ENCODE results near the gene C6. TPM values are rescaled to one million over a fixed set of nuclear protein-coding genes. Genes with fewer than 3 reads are reported as not detected.

Gene C6
- total and polyA plus RNA-seq, 9 of the 15 experiments (the other 6 are each of a cell fraction or from before 2014, with no cell fraction given) = 0.09 TPM; not detected in 8

DNA sequence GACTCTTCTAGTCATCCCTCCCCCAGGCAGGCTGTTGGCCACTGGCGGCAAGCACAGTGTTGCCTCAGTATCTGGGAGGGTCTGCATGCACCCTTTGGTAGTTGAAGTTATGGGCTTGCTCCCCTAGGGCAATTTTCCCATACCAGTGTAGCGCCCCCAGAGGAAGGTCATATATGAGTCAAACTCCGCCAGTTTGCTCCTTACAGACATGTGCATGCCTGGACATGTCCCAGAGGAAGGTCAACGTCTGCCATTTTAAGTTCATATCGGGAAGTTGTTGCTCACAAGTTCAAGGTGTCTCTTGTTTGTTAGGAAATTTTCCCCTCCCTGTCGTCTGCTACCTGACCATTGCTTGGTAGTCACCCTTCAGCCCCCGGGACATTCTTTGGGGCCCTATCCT is 90.9 kb downstream of the C6 start:
- in situ Hi-C loops (cut with MboI) (no loop called here), intact Hi-C loops (cut with micrococcal nuclease) (loop anchor here (2.0 kb wide), 1 partner anchor 218 kb away; no protein-coding TSS in a partner anchor)
- Histone ChIP-seq H3K4me1 (replicated peaks in 1 of 2; ENCODE audit: control insufficient read depth in 2 of 2, insufficient read depth in 2 of 2, low read length in 2 of 2) (no peaks in the 10 kb centered on the region), H3K9ac (ENCODE audit: insufficient read depth in 1 of 2, low read depth in 2 of 2, low read length in 2 of 2) (no peak overlapping the region), H2AFZ (ENCODE audit: low read depth, low read length) (peak overlapping the region; percentile 61), H3K4me2 (ENCODE audit: insufficient read depth, low read length) (no peak overlapping the region), H3K9me1 (ENCODE audit: control insufficient read depth, insufficient read depth, low read length) (no peaks in the 10 kb centered on the region), H3K36me3 (ENCODE audit: control insufficient read depth, insufficient read depth, low read length) (no peaks in the 10 kb centered on the region), H3K79me2 (ENCODE audit: control insufficient read depth, insufficient read depth, low read length) (no peaks in the 10 kb centered on the region), H4K20me1 (replicated peaks; ENCODE audit: control insufficient read depth, insufficient read depth, low read length) (no peaks in the 10 kb centered on the region), H3K4me3 (no peak overlapping the region), H3K27ac (ENCODE audit: extremely low read depth, low read depth, low read length) (no peak overlapping the region), H3K9me3 (replicated peaks; ENCODE audit: control insufficient read depth, insufficient read depth, low read depth, low read length) (no peaks in the 10 kb centered on the region), H3K27me3 (ENCODE audit: control insufficient read depth in 2 of 2, insufficient read depth in 2 of 2, low read length in 2 of 2) (no peaks in the 10 kb centered on the region)
- DNase-seq (ENCODE audit: extremely low read depth in 1 of 4, low spot score in 3 of 4) (peak in 3 of 4 experiments; percentile 12 to 28 (median 25)), FAIRE-seq (no peak), ATAC-seq (peak; percentile 93)
- ChIA-PET POLR2A (no interaction called here), CTCF (ENCODE audit: low intra/inter-chr PET ratio) (no interaction called here)
- WGBS (ENCODE audit: insufficient coverage, low coverage, missing lambda C conversion rate) = 2% methylated on average over 7 of the region's 7 CpGs
- no TSS peak for BruUV-seq (replicated peaks)
- TF ChIP-seq, protein P1, sequence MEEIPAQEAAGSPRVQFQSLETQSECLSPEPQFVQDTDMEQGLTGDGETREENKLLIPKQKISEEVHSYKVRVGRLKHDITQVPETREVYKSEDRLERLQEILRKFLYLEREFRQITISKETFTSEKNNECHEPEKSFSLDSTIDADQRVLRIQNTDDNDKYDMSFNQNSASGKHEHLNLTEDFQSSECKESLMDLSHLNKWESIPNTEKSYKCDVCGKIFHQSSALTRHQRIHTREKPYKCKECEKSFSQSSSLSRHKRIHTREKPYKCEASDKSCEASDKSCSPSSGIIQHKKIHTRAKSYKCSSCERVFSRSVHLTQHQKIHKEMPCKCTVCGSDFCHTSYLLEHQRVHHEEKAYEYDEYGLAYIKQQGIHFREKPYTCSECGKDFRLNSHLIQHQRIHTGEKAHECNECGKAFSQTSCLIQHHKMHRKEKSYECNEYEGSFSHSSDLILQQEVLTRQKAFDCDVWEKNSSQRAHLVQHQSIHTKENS (CRISPR knock-in tag; IDR thresholded peaks at IDR 0.05) = no peak
- TF ChIP-seq POLR2A (conservative IDR thresholded peaks at IDR 0.05) (no peak), NR2C2 (CRISPR knock-in tag; IDR thresholded peaks at IDR 0.05) (no peak), NR2C2 (tag; IDR thresholded peaks at IDR 0.05) (peak; percentile 57; the same call in 1 of the 2 replicates), ZNF766 (CRISPR knock-in tag; conservative IDR thresholded peaks at IDR 0.05) (no peak), ZNF232 (CRISPR knock-in tag; IDR thresholded peaks at IDR 0.05) (no peak)
- TF ChIP-seq, protein P2, sequence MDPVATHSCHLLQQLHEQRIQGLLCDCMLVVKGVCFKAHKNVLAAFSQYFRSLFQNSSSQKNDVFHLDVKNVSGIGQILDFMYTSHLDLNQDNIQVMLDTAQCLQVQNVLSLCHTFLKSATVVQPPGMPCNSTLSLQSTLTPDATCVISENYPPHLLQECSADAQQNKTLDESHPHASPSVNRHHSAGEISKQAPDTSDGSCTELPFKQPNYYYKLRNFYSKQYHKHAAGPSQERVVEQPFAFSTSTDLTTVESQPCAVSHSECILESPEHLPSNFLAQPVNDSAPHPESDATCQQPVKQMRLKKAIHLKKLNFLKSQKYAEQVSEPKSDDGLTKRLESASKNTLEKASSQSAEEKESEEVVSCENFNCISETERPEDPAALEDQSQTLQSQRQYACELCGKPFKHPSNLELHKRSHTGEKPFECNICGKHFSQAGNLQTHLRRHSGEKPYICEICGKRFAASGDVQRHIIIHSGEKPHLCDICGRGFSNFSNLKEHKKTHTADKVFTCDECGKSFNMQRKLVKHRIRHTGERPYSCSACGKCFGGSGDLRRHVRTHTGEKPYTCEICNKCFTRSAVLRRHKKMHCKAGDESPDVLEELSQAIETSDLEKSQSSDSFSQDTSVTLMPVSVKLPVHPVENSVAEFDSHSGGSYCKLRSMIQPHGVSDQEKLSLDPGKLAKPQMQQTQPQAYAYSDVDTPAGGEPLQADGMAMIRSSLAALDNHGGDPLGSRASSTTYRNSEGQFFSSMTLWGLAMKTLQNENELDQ (CRISPR knock-in tag; IDR thresholded peaks at IDR 0.05; ENCODE audit: borderline replicate concordance) = no peak
- TF ChIP-seq, protein P3, sequence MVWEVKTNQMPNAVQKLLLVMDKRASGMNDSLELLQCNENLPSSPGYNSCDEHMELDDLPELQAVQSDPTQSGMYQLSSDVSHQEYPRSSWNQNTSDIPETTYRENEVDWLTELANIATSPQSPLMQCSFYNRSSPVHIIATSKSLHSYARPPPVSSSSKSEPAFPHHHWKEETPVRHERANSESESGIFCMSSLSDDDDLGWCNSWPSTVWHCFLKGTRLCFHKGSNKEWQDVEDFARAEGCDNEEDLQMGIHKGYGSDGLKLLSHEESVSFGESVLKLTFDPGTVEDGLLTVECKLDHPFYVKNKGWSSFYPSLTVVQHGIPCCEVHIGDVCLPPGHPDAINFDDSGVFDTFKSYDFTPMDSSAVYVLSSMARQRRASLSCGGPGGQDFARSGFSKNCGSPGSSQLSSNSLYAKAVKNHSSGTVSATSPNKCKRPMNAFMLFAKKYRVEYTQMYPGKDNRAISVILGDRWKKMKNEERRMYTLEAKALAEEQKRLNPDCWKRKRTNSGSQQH (CRISPR knock-in tag; IDR thresholded peaks at IDR 0.05) = no peak
- TF ChIP-seq, protein P4, sequence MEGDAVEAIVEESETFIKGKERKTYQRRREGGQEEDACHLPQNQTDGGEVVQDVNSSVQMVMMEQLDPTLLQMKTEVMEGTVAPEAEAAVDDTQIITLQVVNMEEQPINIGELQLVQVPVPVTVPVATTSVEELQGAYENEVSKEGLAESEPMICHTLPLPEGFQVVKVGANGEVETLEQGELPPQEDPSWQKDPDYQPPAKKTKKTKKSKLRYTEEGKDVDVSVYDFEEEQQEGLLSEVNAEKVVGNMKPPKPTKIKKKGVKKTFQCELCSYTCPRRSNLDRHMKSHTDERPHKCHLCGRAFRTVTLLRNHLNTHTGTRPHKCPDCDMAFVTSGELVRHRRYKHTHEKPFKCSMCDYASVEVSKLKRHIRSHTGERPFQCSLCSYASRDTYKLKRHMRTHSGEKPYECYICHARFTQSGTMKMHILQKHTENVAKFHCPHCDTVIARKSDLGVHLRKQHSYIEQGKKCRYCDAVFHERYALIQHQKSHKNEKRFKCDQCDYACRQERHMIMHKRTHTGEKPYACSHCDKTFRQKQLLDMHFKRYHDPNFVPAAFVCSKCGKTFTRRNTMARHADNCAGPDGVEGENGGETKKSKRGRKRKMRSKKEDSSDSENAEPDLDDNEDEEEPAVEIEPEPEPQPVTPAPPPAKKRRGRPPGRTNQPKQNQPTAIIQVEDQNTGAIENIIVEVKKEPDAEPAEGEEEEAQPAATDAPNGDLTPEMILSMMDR (IDR thresholded peaks at IDR 0.05 in 2 of 3, conservative IDR thresholded peaks at IDR 0.05 in 1 of 3; ENCODE audit: insufficient read depth in 2 of 3, low read depth in 1 of 3, low read length in 3 of 3) = peak; percentile 30 to 52 (median 42)
- TF ChIP-seq, protein P5, sequence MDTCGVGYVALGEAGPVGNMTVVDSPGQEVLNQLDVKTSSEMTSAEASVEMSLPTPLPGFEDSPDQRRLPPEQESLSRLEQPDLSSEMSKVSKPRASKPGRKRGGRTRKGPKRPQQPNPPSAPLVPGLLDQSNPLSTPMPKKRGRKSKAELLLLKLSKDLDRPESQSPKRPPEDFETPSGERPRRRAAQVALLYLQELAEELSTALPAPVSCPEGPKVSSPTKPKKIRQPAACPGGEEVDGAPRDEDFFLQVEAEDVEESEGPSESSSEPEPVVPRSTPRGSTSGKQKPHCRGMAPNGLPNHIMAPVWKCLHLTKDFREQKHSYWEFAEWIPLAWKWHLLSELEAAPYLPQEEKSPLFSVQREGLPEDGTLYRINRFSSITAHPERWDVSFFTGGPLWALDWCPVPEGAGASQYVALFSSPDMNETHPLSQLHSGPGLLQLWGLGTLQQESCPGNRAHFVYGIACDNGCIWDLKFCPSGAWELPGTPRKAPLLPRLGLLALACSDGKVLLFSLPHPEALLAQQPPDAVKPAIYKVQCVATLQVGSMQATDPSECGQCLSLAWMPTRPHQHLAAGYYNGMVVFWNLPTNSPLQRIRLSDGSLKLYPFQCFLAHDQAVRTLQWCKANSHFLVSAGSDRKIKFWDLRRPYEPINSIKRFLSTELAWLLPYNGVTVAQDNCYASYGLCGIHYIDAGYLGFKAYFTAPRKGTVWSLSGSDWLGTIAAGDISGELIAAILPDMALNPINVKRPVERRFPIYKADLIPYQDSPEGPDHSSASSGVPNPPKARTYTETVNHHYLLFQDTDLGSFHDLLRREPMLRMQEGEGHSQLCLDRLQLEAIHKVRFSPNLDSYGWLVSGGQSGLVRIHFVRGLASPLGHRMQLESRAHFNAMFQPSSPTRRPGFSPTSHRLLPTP (IDR thresholded peaks at IDR 0.05; ENCODE audit: borderline replicate concordance, extremely low read depth, insufficient read length) = no peak
